PC-3 (cell line): ENCODE data around the gene FBXO15.

Source experiments
- EZH2 ChIP-seq: fragments of 300-600 bp; sonication (generic); IDR thresholded peaks from one replicate; pipeline ENCODE4 v1.6.1; 2017; ENCODE audit warnings: antibody characterized with exemption, mild to moderate bottlenecking, low read length; ENCODE audit not compliant: unreplicated experiment
- EZH2phosphoT487 ChIP-seq: fragments of 300-600 bp; sonication (generic); IDR thresholded peaks from 2 replicates; pipeline ENCODE4 v1.6.1; 2018; ENCODE audit warnings: mild to moderate bottlenecking, antibody characterized with exemption, low read length, borderline replicate concordance
- TF ChIP-seq, protein P1 (sequence below): fragments of 300-600 bp; sonication (generic); conservative IDR thresholded peaks from 2 replicates; pipeline ENCODE4 v1.5.1; 2017; ENCODE audit warnings: antibody characterized with exemption, low read depth, mild to moderate bottlenecking, low read length

DNA sequence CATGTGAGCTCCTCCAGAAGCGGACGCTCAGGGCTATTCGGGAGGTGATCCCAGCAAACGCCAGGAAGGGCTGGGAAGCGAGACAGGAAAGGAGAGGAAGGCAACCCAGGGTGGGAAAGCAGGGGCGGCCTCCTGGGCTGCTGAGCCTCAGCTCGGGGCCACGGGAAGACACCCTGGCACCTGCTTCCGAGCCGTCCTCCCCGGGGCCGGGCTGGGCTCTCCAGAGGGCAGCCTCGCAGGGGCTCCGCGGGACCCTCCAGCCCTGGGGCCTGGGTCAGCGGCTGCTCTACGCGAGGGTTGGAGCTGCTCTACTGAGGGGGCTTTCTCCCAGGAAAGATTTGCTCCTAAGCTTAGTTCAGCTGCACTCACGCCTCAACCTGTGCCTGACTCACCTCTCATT lies 34.7 kb upstream of the FBXO15 start:
- TF ChIP-seq, protein P1, sequence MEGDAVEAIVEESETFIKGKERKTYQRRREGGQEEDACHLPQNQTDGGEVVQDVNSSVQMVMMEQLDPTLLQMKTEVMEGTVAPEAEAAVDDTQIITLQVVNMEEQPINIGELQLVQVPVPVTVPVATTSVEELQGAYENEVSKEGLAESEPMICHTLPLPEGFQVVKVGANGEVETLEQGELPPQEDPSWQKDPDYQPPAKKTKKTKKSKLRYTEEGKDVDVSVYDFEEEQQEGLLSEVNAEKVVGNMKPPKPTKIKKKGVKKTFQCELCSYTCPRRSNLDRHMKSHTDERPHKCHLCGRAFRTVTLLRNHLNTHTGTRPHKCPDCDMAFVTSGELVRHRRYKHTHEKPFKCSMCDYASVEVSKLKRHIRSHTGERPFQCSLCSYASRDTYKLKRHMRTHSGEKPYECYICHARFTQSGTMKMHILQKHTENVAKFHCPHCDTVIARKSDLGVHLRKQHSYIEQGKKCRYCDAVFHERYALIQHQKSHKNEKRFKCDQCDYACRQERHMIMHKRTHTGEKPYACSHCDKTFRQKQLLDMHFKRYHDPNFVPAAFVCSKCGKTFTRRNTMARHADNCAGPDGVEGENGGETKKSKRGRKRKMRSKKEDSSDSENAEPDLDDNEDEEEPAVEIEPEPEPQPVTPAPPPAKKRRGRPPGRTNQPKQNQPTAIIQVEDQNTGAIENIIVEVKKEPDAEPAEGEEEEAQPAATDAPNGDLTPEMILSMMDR, result no peak
- no peak for TF ChIP-seq EZH2phosphoT487
- no peak for TF ChIP-seq EZH2
